Mucosa of stomach (tissue), 1 donor: Measurements from ENCODE around the gene OR2T34.
"Not testable (repeated sequence)": the region's sequence is repeated elsewhere in the genome, so short reads cannot be mapped to it uniquely, and the experiment has no call there.

Source experiments
- H3K27me3 ChIP-seq: one replicate; pipeline ENCODE4 v1.7.0; 2013; ENCODE audit warnings: mild to moderate bottlenecking, low read length; ENCODE audit not compliant: control insufficient read depth, insufficient read depth
- H3K36me3 ChIP-seq: one replicate; pipeline ENCODE4 v1.7.0; 2013; ENCODE audit warnings: low read length; ENCODE audit not compliant: control insufficient read depth, insufficient read depth
- H3K4me1 ChIP-seq: one replicate; pipeline ENCODE4 v1.7.0; 2013; ENCODE audit warnings: mild to moderate bottlenecking, low read length; ENCODE audit not compliant: control insufficient read depth, insufficient read depth
- H3K4me3 ChIP-seq: one replicate; pipeline ENCODE4 v1.7.0; 2013; ENCODE audit warnings: low read length
- H3K9ac ChIP-seq: one replicate; pipeline ENCODE4 v1.7.0; 2013; ENCODE audit warnings: mild to moderate bottlenecking, low read length, moderate library complexity
- H3K9me3 ChIP-seq: one replicate; pipeline ENCODE4 v1.7.0; 2013; ENCODE audit warnings: mild to moderate bottlenecking, low read length, moderate library complexity; ENCODE audit not compliant: control insufficient read depth
- donor health status: Pancreatic carcinoma.

Gene OR2T34

GRCh38 chr1:248592655-248593054 lies 18.1 kb upstream of the OR2T34 start:
- no peak overlapping the region for H3K4me3 ChIP-seq
- no peaks in the 10 kb centered on the region for H3K4me1 ChIP-seq
- no peaks in the 10 kb centered on the region for H3K36me3 ChIP-seq
- H3K27me3 ChIP-seq = no peaks in the 10 kb centered on the region
- H3K9me3 ChIP-seq = no peaks in the 10 kb centered on the region
- H3K9ac ChIP-seq = no peak overlapping the region

DNA sequence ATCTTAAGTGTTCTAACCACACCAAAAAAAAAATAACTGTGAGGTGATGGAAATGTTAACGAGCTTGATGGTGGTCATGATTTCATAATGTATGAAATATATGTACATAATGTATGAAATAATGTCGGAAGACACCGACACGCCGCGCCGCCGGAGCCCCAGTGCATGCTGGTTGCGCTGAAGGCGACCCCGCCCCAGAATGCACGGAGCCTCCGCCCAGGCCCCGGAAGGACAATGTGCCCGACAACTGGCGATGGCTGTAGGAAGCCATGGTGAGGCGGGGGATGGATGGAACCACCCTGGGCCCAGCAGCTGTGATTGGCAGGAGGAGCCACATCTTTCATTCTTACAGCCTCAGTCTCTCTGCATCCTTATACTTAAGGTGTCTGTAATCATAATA lies 15.5 kb upstream of the OR2T34 start:
- no peak overlapping the region for H3K9ac ChIP-seq
- no peaks in the 10 kb centered on the region for H3K9me3 ChIP-seq
- H3K27me3 ChIP-seq = no peaks in the 10 kb centered on the region
- H3K4me3 ChIP-seq = no peak overlapping the region
- no peaks in the 10 kb centered on the region for H3K36me3 ChIP-seq
- H3K4me1 ChIP-seq = no peaks in the 10 kb centered on the region

- Histone ChIP-seq H3K9me3 (no peaks in the 10 kb centered on the region), H3K4me1 (no peaks in the 10 kb centered on the region), H3K36me3 (no peaks in the 10 kb centered on the region), H3K9ac (no peak overlapping the region), H3K4me3 (no peak overlapping the region), H3K27me3 (no peaks in the 10 kb centered on the region)
These were observed 14.8 kb upstream of the OR2T34 start for GRCh38 chr1:248589334-248589733.

GRCh38 chr1:248585266-248585665 lies 10.7 kb upstream of the OR2T34 start:
- Histone ChIP-seq H3K27me3 (no peaks in the 10 kb centered on the region), H3K4me1 (no peaks in the 10 kb centered on the region), H3K4me3 (no peak overlapping the region), H3K9me3 (no peaks in the 10 kb centered on the region), H3K9ac (no peak overlapping the region), H3K36me3 (no peaks in the 10 kb centered on the region)

DNA sequence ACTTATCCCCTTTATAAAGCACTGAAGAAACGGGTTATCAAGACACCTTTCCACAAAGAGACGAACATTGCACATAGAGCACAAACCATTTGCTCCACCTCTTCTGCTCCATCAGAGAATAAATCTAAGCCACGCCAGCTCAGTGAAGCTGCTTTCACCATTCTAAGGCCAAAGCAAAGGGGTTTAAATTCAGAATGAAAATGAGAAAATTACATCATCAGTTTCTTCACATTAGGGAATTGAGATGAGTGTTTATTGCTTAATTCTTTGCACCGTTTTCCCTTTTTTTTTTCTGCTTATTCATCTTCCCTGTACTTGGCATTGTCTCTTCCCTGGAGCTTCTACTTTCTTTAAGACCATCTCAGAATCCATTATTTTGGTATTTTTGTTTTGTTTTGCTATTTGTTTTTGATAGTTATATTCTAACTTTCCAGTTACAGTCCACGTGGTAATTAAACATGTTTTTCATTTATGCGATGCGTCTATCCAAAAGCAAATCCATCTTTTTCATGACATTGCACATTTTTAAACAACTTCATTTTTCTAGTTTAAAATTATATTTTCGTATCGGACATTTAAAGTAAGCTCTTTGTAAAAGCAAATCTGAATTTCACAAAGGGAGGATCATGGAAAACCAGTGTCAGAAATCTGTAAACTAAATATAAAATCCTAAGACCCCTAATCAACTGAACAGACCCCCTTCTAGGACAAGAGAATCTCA lies 1.9 kb upstream of the OR2T34 start:
- no peak overlapping the region for H3K9ac ChIP-seq

GRCh38 chr1:248573856-248574255 lies 701 bp downstream of the OR2T34 start:
- H3K9me3 ChIP-seq, H3K36me3 ChIP-seq, H3K9ac ChIP-seq, H3K4me1 ChIP-seq, H3K27me3 ChIP-seq, H3K4me3 ChIP-seq: not testable (repeated sequence)

More for the DNA sequence above, 1.9 kb upstream of the OR2T34 start:
- Histone ChIP-seq H3K4me3 (no peak overlapping the region), H3K9me3 (no peaks in the 10 kb centered on the region), H3K27me3 (no peaks in the 10 kb centered on the region), H3K4me1 (no peaks in the 10 kb centered on the region), H3K36me3 (no peaks in the 10 kb centered on the region)

DNA sequence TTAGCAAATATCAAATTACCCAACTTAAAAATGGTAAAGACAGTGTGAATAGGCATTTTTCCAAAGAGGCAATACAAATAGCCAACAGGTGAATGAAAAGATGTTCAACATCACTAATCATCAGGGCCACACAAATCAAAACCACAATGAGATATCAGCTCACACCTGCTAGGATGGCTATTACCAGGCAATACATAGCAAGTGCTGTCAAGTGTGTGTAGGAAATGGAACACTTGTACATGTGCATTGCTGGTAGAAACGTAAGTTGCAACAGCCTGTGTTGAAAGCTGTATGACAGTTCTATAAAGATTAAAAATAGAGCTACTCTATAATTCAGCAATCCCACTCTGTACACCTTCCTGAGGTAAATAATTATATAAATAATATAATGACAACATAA lies 2.5 kb downstream of the OR2T34 start:
- not testable (repeated sequence) for H3K9me3 ChIP-seq

DNA sequence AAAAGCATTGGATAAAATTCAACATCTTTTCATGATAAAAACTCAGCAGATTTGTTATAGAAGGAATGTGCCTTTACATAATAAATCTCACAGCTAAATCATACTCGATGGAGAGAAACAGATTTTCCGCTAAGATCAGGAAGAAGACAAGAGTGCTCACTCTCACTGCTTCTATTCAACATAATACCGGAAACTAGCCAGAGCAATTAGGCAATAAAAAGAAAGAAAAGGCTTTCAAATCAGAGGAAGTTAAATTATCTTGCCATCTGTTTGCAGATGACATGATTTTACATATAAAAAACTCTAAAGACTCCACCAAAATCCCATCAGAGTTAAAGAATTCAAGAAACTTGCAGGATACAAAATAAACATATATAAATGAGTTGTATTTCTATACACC lies 3.7 kb downstream of the OR2T34 start:
- H3K27me3 ChIP-seq, H3K4me1 ChIP-seq, H3K9me3 ChIP-seq, H3K36me3 ChIP-seq, H3K9ac ChIP-seq, H3K4me3 ChIP-seq: not testable (repeated sequence)

More for the DNA sequence above, 2.5 kb downstream of the OR2T34 start:
- not testable (repeated sequence) for H3K36me3 ChIP-seq, H3K4me1 ChIP-seq, H3K27me3 ChIP-seq, H3K4me3 ChIP-seq, H3K9ac ChIP-seq

DNA sequence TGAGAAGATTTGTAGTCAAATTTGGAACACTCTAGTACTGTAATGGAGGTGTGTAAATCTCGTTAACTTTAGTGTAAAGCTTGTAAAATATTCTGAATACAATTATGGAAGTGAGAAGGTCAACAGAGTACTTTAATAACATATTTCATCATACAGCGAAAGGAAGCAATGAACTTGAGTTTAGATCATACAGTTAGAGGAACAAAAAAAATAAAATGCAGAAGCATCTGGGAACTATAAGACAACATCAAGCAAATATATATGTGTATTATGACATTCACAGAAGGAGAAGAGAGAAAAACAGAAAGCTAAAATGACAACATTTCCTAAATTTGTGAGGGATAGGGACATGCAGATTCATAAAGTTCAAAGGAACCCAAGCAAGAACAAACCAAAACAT lies 5.5 kb downstream of the OR2T34 start:
- not testable (repeated sequence) for H3K4me1 ChIP-seq, H3K4me3 ChIP-seq, H3K36me3 ChIP-seq, H3K9ac ChIP-seq, H3K27me3 ChIP-seq, H3K9me3 ChIP-seq

GRCh38 chr1:248565530-248566373 lies 8.8 kb downstream of the OR2T34 start:
- not testable (repeated sequence) for H3K27me3 ChIP-seq, H3K4me1 ChIP-seq, H3K4me3 ChIP-seq, H3K9ac ChIP-seq, H3K36me3 ChIP-seq, H3K9me3 ChIP-seq

DNA sequence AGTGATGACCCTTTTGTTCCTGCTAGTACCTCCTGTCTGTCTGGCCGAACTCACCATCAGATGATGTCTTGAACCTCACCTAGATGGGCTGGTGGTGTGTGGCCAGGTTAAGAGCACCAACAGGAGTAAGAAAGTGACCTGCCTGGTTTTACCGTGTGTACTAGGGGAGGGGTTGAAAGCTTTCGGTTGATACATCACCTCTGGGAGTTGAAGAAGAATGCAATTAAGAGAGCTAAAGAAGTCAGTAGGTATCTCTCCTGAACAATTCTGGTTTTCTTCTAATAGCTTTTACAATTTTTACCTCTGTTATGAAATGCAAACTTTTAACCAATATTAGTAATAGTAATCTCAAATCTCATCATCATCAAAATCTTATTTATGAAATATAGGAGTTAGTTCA lies 11.9 kb downstream of the OR2T34 start, which contains the start of gene OR2T29:
Gene OR2T29 (minus strand): TSS at position 101 of the 400 bp plus-strand sequence. CDS start 3,281 bp downstream, outside the sequence.
- not testable (repeated sequence) for H3K36me3 ChIP-seq, H3K9me3 ChIP-seq, H3K4me3 ChIP-seq, H3K9ac ChIP-seq, H3K27me3 ChIP-seq, H3K4me1 ChIP-seq

GRCh38 chr1:248551027-248551426 lies 23.5 kb downstream of the OR2T34 start:
- not testable (repeated sequence) for H3K9me3 ChIP-seq, H3K4me3 ChIP-seq, H3K4me1 ChIP-seq, H3K27me3 ChIP-seq, H3K9ac ChIP-seq, H3K36me3 ChIP-seq
